Brain microvascular endothelial cell (primary cell): ENCODE data around the gene GGACT.
A peak's percentile ranks its signal among the peaks of the same experiment; 100 is the strongest.
"Not testable (repeated sequence)": the region's sequence is repeated elsewhere in the genome, so short reads cannot be mapped to it uniquely, and the experiment has no call there.

Source experiments
- DNase-seq: peaks from one replicate; pipeline ENCODE4 v3.0.0-alpha.2; 2020
- H3K27ac ChIP-seq: fragments of 250-450 bp; sonication (Bioruptor Pico); 2 replicates; pipeline ENCODE4 v1.5.1; 2020; ENCODE audit warnings: mild to moderate bottlenecking, moderate library complexity
- H3K27me3 ChIP-seq: fragments of 250-450 bp; sonication (Bioruptor Pico); replicated peaks from 2 replicates; pipeline ENCODE4 v1.5.1; 2020; ENCODE audit warnings: mild to moderate bottlenecking
- H3K36me3 ChIP-seq: fragments of 250-450 bp; sonication (Bioruptor Pico); replicated peaks from 2 replicates; pipeline ENCODE4 v1.5.1; 2020; ENCODE audit warnings: mild to moderate bottlenecking
- H3K4me3 ChIP-seq: 2 replicates; pipeline ENCODE4 v1.5.1; 2011; ENCODE audit warnings: low read depth, mild to moderate bottlenecking, control low read depth, low read length, moderate library complexity
- CTCF ChIP-seq: IDR thresholded peaks from 2 replicates; pipeline ENCODE4 v1.5.1; 2011; ENCODE audit warnings: low read depth, mild to moderate bottlenecking, moderate library complexity, low read length, control low read depth, inconsistent platforms; ENCODE audit errors: missing control alignments
- in situ Hi-C: cut with HindIII; loops from 2 replicates; pipeline ENCODE4 v1.10.0; 2017; ENCODE audit warnings: low sequenced_read_pairs, low pct_ligation_motif_present

The GGACT gene

DNA sequence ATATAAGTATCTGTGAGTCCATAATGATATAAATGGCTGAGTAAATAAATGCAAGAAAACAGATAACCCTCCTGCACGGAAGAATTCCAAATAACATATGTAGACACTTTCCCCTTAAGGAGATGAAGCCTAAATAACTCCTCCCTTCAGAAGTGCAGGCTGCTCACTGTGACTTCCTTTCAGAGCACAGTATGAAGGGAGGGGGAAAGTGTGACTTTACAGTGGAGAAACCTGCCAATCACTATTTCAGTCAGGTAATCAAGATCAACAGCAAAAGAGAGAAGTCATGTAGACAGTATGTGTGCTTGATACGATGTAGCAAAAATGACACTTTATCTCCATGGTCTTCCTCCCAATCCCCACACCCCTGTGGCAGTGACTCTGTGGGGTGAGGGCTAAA is 7.1 kb downstream of the GGACT start:
- no peak for DNase-seq
- no peak for TF ChIP-seq CTCF
- H3K27me3 ChIP-seq, result no peaks in the 10 kb centered on the region
- no peak overlapping the region for H3K4me3 ChIP-seq
- in situ Hi-C loops, result no loop called here
- H3K27ac ChIP-seq, result no peak overlapping the region
- H3K36me3 ChIP-seq, result peaks cover 6% of the 10 kb centered on the region

GRCh38 chr13:100581030-100581429 is 7.6 kb downstream of the GGACT start:
- Histone ChIP-seq H3K27me3 (no peaks in the 10 kb centered on the region), H3K4me3 (no peak overlapping the region), H3K36me3 (peaks cover 6% of the 10 kb centered on the region), H3K27ac (no peak overlapping the region)
- no peak for DNase-seq
- no peak for TF ChIP-seq CTCF
- in situ Hi-C loops, result no loop called here

- TF ChIP-seq CTCF, result no peak
- Histone ChIP-seq H3K36me3 (peaks cover 6% of the 10 kb centered on the region), H3K27me3 (no peaks in the 10 kb centered on the region), H3K27ac (no peak overlapping the region), H3K4me3 (no peak overlapping the region)
- no peak for DNase-seq
- in situ Hi-C loops, result no loop called here
Observed at GRCh38 chr13:100580045-100580444, 8.5 kb downstream of the GGACT start.

DNA sequence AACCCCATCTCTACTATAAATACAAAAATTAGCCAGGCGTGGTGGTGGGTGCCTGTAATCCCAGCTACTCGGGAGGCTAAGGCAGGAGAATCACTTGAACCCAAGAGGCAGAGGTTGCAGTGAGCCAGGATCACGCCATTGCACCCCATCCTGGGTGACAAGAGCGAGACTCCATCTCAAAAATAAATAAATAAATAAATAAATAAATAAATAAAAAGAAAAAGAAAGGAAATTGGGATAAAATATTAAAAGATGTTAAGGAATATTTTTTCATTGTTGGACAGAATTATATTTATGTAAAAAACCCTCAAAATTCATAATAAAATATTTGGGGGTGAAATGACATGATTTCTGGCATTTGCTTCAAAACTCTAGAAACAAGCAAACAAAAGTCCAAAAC is 11.3 kb downstream of the GGACT start:
- H3K27ac ChIP-seq, DNase-seq, in situ Hi-C loops, H3K4me3 ChIP-seq, H3K36me3 ChIP-seq, H3K27me3 ChIP-seq: not testable (repeated sequence)

GRCh38 chr13:100573121-100573520 is 15.5 kb downstream of the GGACT start:
- H3K4me3 ChIP-seq, result no peak overlapping the region
- DNase-seq, result peak; percentile 75

GRCh38 chr13:100566543-100566942 is 22.0 kb downstream of the GGACT start:
- H3K27ac ChIP-seq, result no peak overlapping the region
- DNase-seq, result no peak
- in situ Hi-C loops, result no loop called here

More at GRCh38 chr13:100573121-100573520, 15.5 kb downstream of the GGACT start:
- in situ Hi-C loops, result no loop called here
- Histone ChIP-seq H3K27ac (no peak overlapping the region), H3K27me3 (no peaks in the 10 kb centered on the region), H3K36me3 (no peaks in the 10 kb centered on the region)
- peak; percentile 82 for TF ChIP-seq CTCF

More at GRCh38 chr13:100566543-100566942, 22.0 kb downstream of the GGACT start:
- Histone ChIP-seq H3K27me3 (no peaks in the 10 kb centered on the region), H3K36me3 (no peaks in the 10 kb centered on the region), H3K4me3 (no peak overlapping the region)
- TF ChIP-seq CTCF, result no peak
